Mucosa of stomach (tissue), 1 donor: Measurements from ENCODE around the gene FBXO27.
"Not testable (repeated sequence)": the region's sequence is repeated elsewhere in the genome, so short reads cannot be mapped to it uniquely, and the experiment has no call there.

Source experiments
- H3K27me3 ChIP-seq: one replicate; pipeline ENCODE4 v1.7.0; 2013; ENCODE audit warnings: mild to moderate bottlenecking, low read length; ENCODE audit not compliant: control insufficient read depth, insufficient read depth
- H3K36me3 ChIP-seq: one replicate; pipeline ENCODE4 v1.7.0; 2013; ENCODE audit warnings: low read length; ENCODE audit not compliant: control insufficient read depth, insufficient read depth
- H3K4me1 ChIP-seq: one replicate; pipeline ENCODE4 v1.7.0; 2013; ENCODE audit warnings: mild to moderate bottlenecking, low read length; ENCODE audit not compliant: control insufficient read depth, insufficient read depth
- H3K4me3 ChIP-seq: one replicate; pipeline ENCODE4 v1.7.0; 2013; ENCODE audit warnings: low read length
- H3K9ac ChIP-seq: one replicate; pipeline ENCODE4 v1.7.0; 2013; ENCODE audit warnings: mild to moderate bottlenecking, low read length, moderate library complexity
- H3K9me3 ChIP-seq: one replicate; pipeline ENCODE4 v1.7.0; 2013; ENCODE audit warnings: mild to moderate bottlenecking, low read length, moderate library complexity; ENCODE audit not compliant: control insufficient read depth
- donor health status: Pancreatic carcinoma.

Gene FBXO27

GRCh38 chr19:39032063-39032918 lies at the start of gene FBXO27:
FBXO27 (minus strand) TSS chr19:39032549; CDS start chr19:39032227, 322 bp downstream.
- Histone ChIP-seq H3K36me3 (no peaks in the 10 kb centered on the region), H3K27me3 (no peaks in the 10 kb centered on the region), H3K4me1 (peaks cover 7% of the 10 kb centered on the region), H3K4me3 (peak within 1 kb of the TSS; percentile 19), H3K9ac (peak within 1 kb of the TSS; percentile 47), H3K9me3 (no peaks in the 10 kb centered on the region)

- H3K36me3 ChIP-seq, result no peaks in the 10 kb centered on the region
- peaks cover 33% of the 10 kb centered on the region for H3K27me3 ChIP-seq
- no peak overlapping the region for H3K9ac ChIP-seq
These were observed 48.1 kb upstream of the FBXO27 start for GRCh38 chr19:39080431-39080830.

GRCh38 chr19:39078436-39079200 lies 46.3 kb upstream of the FBXO27 start:
- peaks cover 2% of the 10 kb centered on the region for H3K4me1 ChIP-seq
- peaks cover 18% of the 10 kb centered on the region for H3K27me3 ChIP-seq
- H3K9me3 ChIP-seq, result no peaks in the 10 kb centered on the region
- H3K9ac ChIP-seq, result no peak overlapping the region
- no peaks in the 10 kb centered on the region for H3K36me3 ChIP-seq
- H3K4me3 ChIP-seq, result no peak overlapping the region

More at GRCh38 chr19:39080431-39080830, 48.1 kb upstream of the FBXO27 start:
- no peak overlapping the region for H3K4me3 ChIP-seq
- no peaks in the 10 kb centered on the region for H3K9me3 ChIP-seq
- H3K4me1 ChIP-seq, result peaks cover 5% of the 10 kb centered on the region

- H3K9ac ChIP-seq, result no peak overlapping the region
- H3K27me3 ChIP-seq, result peaks cover 5% of the 10 kb centered on the region
- H3K9me3 ChIP-seq, result no peaks in the 10 kb centered on the region
- no peaks in the 10 kb centered on the region for H3K36me3 ChIP-seq
- no peaks in the 10 kb centered on the region for H3K4me1 ChIP-seq
- H3K4me3 ChIP-seq, result no peak overlapping the region
These were observed 45.0 kb upstream of the FBXO27 start for GRCh38 chr19:39077323-39077722.

GRCh38 chr19:39074942-39075341 lies 42.6 kb upstream of the FBXO27 start:
- H3K4me3 ChIP-seq, result no peak overlapping the region
- H3K4me1 ChIP-seq, result no peaks in the 10 kb centered on the region
- no peak overlapping the region for H3K9ac ChIP-seq
- no peaks in the 10 kb centered on the region for H3K9me3 ChIP-seq
- H3K27me3 ChIP-seq, result peaks cover 4% of the 10 kb centered on the region
- no peaks in the 10 kb centered on the region for H3K36me3 ChIP-seq

GRCh38 chr19:39074205-39074692 lies 41.9 kb upstream of the FBXO27 start:
- no peaks in the 10 kb centered on the region for H3K4me1 ChIP-seq
- no peaks in the 10 kb centered on the region for H3K9me3 ChIP-seq
- no peaks in the 10 kb centered on the region for H3K36me3 ChIP-seq
- peaks cover 4% of the 10 kb centered on the region for H3K27me3 ChIP-seq
- H3K4me3 ChIP-seq, result no peak overlapping the region
- no peak overlapping the region for H3K9ac ChIP-seq

GRCh38 chr19:39070888-39071287 lies 38.5 kb upstream of the FBXO27 start:
- no peaks in the 10 kb centered on the region for H3K9me3 ChIP-seq
- H3K9ac ChIP-seq, result no peak overlapping the region
- no peaks in the 10 kb centered on the region for H3K4me1 ChIP-seq
- no peaks in the 10 kb centered on the region for H3K36me3 ChIP-seq
- H3K27me3 ChIP-seq, result no peaks in the 10 kb centered on the region
- H3K4me3 ChIP-seq, result no peak overlapping the region

GRCh38 chr19:39068259-39068658 lies 35.9 kb upstream of the FBXO27 start:
- H3K36me3 ChIP-seq, H3K4me1 ChIP-seq, H3K9ac ChIP-seq, H3K27me3 ChIP-seq, H3K9me3 ChIP-seq, H3K4me3 ChIP-seq: not testable (repeated sequence)

- no peaks in the 10 kb centered on the region for H3K27me3 ChIP-seq
- no peaks in the 10 kb centered on the region for H3K4me1 ChIP-seq
- no peak overlapping the region for H3K9ac ChIP-seq
- no peak overlapping the region for H3K4me3 ChIP-seq
- H3K36me3 ChIP-seq, result no peaks in the 10 kb centered on the region
- H3K9me3 ChIP-seq, result no peaks in the 10 kb centered on the region
These were observed 34.8 kb upstream of the FBXO27 start for GRCh38 chr19:39067104-39067503.

GRCh38 chr19:39065928-39066327 lies 33.6 kb upstream of the FBXO27 start:
- no peaks in the 10 kb centered on the region for H3K36me3 ChIP-seq
- H3K9ac ChIP-seq, result no peak overlapping the region

GRCh38 chr19:39064405-39064804 lies 32.1 kb upstream of the FBXO27 start:
- Histone ChIP-seq H3K27me3 (no peaks in the 10 kb centered on the region), H3K36me3 (no peaks in the 10 kb centered on the region), H3K9ac (no peak overlapping the region), H3K4me1 (no peaks in the 10 kb centered on the region), H3K9me3 (no peaks in the 10 kb centered on the region), H3K4me3 (no peak overlapping the region)

More at GRCh38 chr19:39065928-39066327, 33.6 kb upstream of the FBXO27 start:
- H3K4me3 ChIP-seq, result no peak overlapping the region
- no peaks in the 10 kb centered on the region for H3K4me1 ChIP-seq
- H3K27me3 ChIP-seq, result no peaks in the 10 kb centered on the region
- no peaks in the 10 kb centered on the region for H3K9me3 ChIP-seq

GRCh38 chr19:39060171-39060570 lies 27.8 kb upstream of the FBXO27 start:
- Histone ChIP-seq H3K4me1 (peaks cover 6% of the 10 kb centered on the region), H3K9ac (no peak overlapping the region), H3K4me3 (no peak overlapping the region), H3K27me3 (no peaks in the 10 kb centered on the region), H3K36me3 (no peaks in the 10 kb centered on the region), H3K9me3 (no peaks in the 10 kb centered on the region)
